Measurements from ENCODE around the gene PPM1D.
"Not testable (repeated sequence)": the region's sequence is repeated elsewhere in the genome, so short reads cannot be mapped to it uniquely, and the experiment has no call there.

PPM1D gene

DNA sequence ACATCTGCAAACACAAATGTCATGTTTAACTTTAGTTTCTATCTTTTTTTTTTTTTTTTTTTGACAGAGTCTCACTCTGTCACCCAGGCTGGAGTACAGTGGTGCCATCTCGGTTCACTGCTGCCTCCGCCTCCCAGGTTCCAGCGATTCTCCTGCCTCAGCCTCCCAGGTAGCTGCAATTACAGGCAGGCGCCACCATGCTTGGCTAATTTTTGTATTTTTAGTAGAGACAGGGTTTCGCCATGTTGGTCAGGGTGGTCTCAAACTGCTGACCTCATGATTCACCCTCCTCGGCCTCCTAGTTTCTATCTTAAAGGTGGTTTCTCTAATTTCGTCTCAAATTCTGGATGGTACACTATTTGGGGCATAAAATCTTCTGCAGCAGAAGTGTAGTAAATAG, 5.8 kb upstream of the PPM1D start:
- not testable (repeated sequence) for DNase-seq (ENCODE audit: low read depth)

DNA sequence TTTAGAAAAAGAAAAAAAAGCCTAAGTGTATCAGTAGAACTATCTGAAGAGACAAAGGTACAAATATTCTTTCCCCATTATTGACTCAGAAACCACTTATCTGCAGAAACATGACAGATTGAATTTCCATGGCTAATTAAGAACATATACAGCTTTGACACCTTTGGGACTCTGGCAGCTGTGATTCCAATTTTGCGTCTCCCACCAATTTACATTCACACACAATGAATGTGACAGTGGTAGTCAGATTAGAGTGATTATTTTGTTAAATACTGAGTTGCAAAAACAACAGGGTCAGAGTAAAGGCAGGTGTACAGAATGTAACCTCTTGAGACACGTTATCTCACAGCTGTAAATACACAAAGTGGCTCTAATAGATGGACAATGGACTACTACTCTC, 5.3 kb upstream of the PPM1D start:
- no peak for DNase-seq (ENCODE audit: low read depth)

DNA sequence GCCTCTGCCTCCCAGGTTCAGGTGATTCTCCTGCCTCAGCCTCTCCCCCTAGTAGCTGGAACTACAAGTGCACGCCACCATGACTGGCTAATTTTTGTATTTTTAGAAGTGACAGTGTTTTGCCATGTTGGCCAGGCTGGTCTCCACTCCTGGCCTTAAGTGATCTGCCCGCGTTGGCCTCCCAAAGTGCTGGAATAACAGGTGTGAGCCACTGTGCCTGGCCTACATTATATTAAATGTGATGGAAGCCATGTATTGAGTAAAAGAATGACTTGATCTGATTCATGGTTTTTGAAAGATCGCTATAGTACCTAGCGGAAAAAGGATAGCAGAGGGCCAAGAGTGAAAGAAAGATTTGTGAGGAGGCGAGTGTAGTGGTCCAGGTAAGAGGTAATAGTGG, 2.7 kb upstream of the PPM1D start:
- DNase-seq (ENCODE audit: low read depth), result no peak

DNA sequence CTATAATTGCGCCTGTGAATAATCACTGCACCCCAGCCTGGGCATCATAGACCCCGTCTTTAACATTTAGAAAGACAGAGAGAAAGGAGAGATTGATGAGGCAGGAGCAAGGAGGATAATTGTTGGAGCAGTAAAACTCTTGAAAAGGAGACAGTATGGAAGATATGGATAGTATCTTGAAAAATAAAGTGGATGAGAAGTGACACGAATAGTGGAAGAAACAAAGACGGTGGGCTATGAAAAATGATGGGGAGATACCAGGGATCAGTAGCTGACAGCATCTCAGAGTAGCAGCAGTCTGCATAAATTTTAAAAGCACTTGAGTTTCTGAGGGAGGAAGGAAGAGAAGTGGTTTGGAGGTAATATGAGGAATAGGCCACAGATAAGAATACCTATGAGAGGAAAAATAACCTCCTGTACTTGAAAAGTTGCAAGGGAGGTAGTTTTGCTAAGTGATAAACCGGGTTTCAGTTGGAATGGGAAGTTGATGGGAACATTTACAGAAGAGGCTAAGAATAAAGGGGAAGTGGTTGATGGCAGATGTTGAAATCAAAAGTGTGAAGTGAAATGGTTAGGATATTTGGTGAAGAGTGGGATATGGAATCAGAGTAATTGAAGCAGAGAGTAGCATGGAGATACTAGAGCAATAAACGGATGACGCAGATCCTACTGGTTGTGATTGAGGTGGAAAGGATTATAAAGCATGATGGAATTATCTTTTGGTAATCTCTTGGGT, 1.8 kb upstream of the PPM1D start:
- DNase-seq (ENCODE audit: low read depth), result no peak

DNA sequence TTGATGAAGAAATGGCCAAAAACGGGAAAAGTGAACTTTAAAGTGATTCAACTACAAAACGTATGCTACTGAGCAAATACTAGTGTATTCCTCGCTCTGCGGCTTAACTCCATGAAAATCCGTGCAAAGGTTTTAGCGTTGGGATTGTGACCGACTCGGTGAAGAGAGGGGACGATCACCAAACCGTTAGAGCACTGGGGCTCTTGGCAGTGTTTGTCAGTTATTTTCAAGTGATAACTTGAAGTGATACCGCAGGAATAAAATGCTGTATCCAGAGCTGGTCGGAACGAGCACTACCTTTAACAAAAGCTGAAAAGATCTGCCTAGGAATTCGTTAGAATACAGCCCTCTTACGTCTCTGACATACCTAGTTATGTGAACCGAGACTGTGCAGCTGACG, 773 bp upstream of the PPM1D start:
- no peak for DNase-seq (ENCODE audit: low read depth)

DNA sequence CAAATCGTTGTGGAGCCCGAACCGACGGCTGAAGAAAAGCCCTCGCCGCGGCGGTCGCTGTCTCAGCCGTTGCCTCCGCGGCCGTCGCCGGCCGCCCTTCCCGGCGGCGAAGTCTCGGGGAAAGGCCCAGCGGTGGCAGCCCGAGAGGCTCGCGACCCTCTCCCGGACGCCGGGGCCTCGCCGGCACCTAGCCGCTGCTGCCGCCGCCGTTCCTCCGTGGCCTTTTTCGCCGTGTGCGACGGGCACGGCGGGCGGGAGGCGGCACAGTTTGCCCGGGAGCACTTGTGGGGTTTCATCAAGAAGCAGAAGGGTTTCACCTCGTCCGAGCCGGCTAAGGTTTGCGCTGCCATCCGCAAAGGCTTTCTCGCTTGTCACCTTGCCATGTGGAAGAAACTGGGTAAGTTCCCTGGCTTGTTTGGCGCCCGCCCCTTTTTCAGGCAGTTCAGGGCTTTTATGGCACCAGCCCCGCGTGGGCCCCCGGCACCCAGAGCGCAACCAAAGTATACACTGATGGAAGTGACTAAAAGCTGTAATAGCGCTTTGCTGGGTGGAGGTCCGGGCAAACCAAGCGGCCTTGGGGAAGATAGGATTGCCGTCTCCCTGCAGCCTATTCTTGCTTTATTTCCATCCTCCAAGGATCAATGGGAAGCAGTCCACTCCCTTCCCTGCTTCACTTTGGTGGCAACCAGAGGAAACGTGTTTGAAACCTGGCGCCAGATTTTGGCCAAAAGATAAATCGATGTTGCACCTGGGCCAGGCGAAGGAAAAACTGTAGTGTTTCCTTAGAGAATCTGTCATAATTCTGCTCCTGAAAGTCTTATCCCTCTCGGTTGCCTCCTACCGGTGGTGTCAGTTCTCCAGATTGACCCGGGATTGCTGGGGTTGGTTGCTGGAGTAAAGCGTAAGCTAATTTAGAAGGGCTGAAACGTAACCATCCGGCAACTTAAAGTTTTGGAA, 775 bp downstream of the PPM1D start:
- DNase-seq (ENCODE audit: low read depth), result peak; percentile 25

DNA sequence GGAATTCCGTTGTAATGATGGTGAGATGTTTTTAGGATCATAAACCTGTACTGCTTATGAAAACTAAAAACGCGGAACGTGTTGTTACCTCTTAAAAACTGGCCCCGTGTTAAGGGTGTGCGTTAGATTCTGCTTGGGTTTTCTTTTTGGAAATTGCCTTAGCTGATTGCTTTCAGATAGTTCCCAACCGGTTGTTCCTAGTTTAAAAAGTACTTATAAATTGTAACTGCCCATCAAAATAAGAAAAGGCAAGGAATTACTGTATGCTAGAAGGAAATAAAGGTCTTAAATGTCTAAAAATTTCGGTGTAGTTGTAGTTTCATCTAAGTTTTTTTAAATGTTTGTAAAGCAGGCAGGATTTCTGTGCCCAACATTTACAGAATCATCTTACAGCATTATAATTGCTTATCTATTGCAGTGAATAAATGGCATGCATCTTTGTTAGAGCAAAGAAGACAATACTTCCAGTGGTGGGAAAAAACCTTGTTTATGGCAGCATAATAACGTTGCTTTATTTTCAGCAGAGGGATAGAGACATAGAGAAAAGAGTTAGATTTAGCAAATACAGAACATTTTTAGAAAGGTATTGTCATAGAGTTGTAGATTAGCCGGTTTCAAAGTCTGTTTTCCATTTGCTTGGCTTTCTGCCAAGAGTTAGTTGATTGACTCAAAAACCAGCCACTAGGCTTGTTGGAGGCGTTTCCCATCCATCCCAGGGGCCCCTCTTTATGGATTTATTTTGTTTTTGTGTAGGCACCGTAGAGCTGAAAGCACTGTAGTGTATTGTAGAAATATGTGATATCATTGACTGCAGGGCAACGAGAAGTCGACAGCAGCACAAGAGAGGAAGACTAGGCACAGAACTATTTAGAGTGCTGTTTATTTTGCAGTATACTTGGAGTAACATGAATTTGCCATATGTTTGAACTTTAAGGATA, 1.7 kb downstream of the PPM1D start:
- DNase-seq (ENCODE audit: low read depth), result no peak

DNA sequence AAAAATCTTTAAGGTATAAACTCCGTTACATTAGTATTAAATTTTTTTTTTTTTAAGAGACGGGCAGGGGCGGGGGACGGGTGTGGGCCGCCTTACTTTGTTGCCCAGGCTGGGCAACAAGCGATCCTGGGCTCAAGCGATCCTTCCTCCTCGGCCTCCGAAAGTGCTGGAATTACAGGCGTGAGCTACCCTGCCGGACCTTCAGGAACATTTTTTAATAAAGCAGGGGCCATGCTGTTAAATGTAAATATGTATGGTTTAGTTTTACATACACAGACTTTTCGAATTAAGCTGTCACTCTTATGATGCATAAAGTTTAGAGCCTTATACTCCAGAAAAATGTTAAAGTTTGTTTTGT, 2.4 kb downstream of the PPM1D start:
- no peak for DNase-seq (ENCODE audit: low read depth)

DNA sequence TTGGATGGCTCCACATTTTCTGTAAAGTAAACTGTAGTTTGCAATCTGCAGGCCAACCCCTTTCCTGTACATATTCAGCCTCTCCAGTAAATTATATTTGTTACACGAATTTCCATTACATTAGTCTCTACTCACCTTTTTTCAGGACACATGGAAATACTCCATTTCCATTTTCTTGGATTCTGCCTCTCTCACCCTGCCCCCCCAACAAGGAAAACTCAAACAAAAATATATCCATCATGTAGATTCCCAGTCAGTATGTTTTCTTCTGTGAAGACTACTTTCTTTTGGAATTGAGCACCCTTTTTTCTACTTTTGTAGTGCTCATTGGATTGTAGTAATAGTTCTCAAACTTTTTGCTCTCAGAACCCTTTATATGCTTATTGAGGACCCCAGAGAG, 2.9 kb downstream of the PPM1D start:
- DNase-seq (ENCODE audit: low read depth), result no peak

DNA sequence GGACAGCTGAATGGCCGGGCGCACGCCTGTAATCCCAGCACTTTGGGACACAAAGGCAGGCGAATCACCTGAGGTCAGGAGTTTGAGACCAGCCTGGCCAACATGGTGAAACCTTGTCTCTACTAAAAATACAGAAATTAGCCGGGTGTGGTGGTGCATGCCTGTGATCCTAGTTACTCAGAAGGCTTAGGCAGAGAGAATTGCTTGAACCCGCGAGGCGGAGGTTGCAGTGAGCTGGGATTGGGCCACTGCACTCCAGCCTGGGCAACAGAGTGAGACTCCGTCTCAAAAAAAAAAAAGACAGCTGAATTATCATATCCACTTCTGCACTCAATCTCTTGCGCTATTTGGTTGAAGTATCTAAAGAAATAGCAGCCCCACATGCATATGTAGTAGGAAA, 3.5 kb downstream of the PPM1D start:
- DNase-seq (ENCODE audit: low read depth), result not testable (repeated sequence)

DNA sequence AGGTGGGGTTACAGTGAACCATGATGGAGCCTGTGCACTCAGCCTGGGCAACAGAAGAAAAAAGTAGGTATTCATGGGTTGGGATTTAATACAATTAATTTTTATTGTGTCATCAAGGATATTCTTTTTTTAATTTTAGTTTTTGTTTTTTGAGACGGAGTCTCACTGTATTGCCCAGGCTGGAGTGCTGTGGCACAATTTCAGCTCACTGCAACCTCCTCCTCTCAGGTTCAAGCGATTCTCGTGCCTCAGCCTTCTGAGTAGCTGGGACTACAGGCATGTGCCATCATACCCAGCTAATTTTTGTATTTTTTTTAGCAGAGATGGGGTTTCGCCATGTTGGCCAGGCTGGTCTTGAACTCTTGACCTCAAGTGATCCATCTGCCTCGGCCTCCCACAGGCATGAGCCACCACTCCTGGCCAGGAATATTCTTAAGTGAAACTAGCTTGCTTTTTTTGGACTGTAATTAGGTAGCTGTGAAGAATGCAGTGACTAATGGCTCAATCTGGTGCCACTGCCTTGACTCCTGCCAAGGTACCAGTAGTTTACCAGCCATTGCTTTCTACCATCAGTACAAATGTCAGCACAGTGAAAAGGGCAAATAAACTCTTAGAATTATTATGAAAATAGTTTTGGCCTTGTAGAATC, 4.8 kb downstream of the PPM1D start:
- no peak for DNase-seq (ENCODE audit: low read depth)

DNA sequence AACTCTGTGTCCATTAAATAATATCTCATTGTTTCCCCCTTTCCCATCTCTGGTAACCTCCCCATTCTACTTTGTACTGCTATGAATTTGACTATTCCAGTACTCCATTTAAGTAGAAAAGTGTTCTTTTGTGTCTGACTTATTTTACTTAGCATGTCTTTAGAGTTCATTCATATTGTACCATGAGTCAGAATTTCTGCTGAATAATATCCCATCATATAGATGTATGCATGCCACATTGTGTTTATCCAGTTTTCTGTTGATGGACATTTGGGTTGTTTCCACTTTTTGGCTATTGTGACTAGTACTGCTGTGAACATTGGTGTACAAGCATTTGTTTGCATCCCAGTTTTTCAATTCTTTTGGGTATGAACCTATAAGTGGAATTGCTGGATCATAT, 6.0 kb downstream of the PPM1D start:
- no peak for DNase-seq (ENCODE audit: low read depth)

DNA sequence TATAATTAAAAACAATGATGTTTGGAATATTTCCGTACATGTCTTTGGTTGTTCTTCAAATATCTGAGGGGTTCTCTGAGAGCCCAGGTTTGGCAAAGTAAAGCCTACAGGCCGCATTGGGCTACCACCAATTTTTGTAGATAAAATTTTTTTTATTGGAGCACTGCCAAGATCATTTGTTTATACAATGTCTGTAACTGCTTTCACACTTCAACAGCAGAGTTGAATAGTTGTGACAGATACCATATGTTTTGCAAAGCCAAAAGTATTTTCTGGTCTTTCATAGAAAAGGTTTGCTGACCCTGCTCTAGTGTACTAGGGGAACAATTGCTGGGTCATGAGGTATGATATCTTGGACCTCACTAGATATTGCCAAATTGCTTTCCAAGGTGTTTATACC, 10.5 kb downstream of the PPM1D start:
- no peak for DNase-seq (ENCODE audit: low read depth)

DNA sequence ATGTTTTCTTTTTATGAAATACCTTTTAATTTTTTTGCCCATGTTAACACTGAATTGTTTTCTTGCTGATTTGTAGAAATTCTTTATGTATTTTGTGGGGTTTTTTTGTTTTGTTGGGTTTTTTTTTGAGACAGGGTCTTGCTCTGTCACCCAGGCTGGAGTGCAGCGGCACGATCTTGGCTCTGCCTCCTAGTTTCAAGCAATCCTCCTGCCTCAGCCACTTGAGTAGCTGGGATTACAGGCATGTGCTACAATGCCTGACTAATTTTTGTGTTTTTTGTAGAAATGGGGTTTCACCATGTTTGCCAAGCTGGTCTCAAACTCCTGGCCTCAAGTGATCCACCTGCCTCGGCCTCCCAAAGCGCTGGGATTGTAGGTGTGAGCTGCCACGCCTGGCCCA, 11.3 kb downstream of the PPM1D start:
- not testable (repeated sequence) for DNase-seq (ENCODE audit: low read depth)

DNA sequence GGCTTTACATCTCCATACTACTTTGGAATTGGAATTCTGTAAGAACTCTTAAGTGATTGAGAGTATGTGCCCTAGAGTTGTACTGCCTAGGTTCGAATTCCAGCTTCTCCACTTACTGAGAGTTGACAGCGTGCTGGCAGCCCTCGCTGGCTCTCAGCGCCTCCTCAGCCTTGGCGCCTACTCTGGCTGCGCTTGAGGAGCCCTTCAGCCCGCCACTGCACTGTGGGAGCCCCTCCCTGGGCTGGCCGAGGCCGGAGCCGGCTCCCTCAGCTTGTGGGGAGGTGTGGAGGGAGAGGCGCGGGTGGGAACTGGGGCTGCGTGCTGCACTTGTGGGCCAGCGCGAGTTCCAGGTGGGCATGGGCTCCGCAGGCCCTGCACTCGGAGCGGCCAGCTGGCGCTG, 13.3 kb downstream of the PPM1D start:
- DNase-seq (ENCODE audit: low read depth), result no peak

DNA sequence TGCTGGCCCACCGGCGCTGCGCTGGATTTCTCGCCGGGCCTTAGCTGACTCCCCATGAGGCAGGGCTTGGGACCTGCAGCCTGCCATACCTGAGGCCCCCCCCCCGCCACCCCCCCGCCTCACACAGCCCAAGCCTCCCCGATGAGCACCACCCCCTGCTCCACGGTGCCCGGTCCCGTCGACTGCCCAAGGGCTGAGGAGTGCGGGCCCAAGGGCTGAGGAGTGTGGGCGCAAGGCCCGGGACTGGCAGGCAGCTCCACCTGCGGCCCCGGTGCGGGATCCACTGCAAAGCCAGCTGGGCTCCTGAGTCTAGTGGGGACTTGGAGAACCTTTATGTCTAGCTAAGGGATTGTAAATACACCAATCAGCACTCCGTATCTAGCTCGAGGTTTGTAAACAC, 13.8 kb downstream of the PPM1D start:
- not testable (repeated sequence) for DNase-seq (ENCODE audit: low read depth)

DNA sequence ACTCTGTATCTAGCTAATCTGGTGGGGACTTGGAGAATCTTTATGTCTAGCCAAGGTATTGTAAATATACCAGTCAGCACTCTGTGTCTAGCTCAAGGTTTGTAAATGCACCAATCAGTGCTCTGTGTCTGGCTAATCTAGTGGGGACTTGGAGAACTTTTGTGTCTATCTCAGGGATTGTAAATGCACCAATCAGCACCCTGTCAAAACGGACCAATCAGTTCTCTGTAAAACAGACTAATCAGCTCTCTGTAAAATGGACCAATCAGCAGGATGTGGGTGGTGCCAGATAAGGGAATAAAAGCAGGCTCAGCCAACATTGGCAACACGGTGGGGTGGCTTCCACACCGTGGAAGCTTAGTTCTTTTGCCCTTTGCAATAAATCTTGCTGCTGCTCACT, 14.3 kb downstream of the PPM1D start:
- not testable (repeated sequence) for DNase-seq (ENCODE audit: low read depth)

DNA sequence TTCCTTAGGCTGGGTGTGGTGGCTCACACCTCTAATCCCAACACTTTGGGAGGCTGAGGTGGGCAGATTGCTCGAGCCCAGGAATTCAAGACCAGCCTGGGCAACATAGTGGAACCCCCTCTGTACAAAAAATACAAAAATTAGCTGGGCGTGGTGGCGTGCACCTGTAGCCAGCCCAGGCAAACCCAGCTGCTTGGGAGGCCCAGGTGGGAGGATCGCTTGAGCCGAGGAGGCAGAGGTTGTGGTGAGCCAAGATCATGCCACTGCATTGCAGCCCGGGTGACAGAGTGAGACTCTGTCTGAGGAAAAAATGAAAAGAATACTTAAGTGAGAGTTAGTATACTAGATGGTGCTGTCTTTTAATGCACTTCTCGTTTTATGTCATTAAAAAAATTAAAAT, 15.1 kb downstream of the PPM1D start:
- DNase-seq (ENCODE audit: low read depth), result no peak

DNA sequence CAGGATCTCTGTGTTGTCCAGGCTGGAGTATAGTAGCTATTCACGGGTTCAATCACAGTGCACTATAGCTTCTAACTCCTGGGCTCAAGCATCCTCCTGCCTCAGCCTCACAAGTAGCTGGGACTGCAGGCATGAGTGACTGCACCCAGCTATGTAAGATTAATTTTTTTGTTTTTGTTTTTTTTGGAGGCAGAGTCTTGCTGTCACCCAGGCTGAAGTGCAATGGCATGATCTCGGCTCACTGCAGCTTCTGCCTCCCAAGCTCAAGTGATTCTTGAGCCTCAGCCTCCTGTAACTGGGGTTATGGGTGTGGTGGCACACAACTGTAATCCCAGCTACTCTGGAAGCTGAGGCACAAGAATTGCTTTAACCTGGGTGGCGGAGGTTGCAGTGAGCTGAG, 15.8 kb downstream of the PPM1D start:
- no peak for DNase-seq (ENCODE audit: low read depth)

DNA sequence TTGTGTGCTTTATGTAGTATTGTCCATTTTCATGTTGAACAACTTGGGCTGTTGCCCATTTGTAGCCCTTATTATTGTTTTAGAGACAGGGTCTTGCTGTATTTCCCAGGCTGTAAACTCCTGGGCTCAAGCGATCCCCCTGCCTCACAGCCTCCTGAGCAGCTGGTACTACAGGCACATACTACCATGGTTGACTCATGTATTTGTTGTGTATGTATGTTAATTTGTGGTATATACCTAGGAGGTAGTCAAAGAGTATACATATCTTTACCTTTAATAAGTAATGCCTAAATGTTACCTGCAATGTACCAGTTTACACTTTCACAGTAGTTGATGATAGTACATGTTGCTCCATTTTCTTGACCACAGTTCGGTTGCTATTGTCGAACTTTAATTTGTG, 18.1 kb downstream of the PPM1D start:
- no peak for DNase-seq (ENCODE audit: low read depth)

DNA sequence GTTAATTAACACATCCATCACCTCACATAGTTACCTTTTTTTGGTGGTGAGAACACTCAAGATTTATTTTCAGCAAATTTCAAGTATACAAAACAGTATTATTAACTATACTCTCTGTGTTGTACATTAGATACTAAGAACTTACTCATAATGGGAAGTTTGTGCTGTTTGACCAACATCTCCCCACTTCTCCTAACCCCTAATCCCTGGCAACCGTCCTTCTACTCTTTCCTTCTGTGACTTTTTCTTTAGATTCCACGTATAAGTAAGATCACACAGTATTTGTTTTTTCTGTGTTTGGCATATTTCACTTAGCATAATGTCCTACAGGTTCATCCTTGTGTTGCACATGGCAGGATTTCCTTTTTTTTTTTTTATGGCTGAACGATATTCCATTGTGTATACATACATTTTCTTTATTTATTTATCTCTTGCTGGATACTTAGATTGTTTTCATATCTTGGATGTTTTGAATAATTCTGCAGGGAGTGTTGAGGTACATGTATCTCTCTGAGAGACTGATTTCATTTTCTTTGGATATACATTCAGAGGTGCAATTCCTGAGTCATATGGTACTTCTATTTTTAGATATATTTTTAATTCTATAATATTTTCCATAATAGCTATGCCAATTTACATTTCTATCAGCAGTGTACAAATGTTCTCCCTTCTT, 19.0 kb downstream of the PPM1D start:
- DNase-seq (ENCODE audit: low read depth), result no peak

All from stimulated activated CD8-positive, alpha-beta memory T cell treated with anti-CD3 and anti-CD28 coated beads, Interleukin-12 subunit alpha, Interleukin-12 subunit beta, amount 100 ng/mL, for 1 hour (primary cell).